ENCODE results near the gene CH25H. TPM values are rescaled to one million over a fixed set of nuclear protein-coding genes. Genes with fewer than 3 reads are reported as not detected.

Gene CH25H
- total and polyA plus RNA-seq, 3 donors from 2014 or later = 0.25 TPM; not detected in 1

DNA sequence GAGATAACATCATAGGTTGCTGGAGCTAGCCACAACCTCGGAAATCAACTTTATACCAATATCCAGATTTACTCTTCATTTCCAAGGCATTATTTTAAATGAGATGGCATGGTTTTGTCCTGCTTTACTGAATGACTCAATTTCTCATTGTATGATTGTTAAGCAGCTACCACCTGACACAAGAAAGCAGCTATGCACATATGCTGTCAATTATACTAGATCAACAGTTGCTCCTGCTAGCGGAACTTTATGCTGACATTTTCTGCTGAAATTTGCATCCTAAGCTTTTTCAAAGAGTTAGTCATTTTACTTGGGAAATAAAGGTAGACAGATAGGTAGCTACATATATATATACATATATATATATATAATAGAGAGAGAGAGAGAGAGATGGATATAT lies 8.9 kb upstream of the CH25H start:
- peaks cover 4% of the 10 kb centered on the region for H3K4me1 ChIP-seq
- TF ChIP-seq POLR2A (IDR thresholded peaks at IDR 0.05) = no peak
- TF ChIP-seq, protein P1, sequence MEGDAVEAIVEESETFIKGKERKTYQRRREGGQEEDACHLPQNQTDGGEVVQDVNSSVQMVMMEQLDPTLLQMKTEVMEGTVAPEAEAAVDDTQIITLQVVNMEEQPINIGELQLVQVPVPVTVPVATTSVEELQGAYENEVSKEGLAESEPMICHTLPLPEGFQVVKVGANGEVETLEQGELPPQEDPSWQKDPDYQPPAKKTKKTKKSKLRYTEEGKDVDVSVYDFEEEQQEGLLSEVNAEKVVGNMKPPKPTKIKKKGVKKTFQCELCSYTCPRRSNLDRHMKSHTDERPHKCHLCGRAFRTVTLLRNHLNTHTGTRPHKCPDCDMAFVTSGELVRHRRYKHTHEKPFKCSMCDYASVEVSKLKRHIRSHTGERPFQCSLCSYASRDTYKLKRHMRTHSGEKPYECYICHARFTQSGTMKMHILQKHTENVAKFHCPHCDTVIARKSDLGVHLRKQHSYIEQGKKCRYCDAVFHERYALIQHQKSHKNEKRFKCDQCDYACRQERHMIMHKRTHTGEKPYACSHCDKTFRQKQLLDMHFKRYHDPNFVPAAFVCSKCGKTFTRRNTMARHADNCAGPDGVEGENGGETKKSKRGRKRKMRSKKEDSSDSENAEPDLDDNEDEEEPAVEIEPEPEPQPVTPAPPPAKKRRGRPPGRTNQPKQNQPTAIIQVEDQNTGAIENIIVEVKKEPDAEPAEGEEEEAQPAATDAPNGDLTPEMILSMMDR (IDR thresholded peaks at IDR 0.05) = no peak
- no peak overlapping the region for H3K4me3 ChIP-seq
- H3K27me3 ChIP-seq = no peaks in the 10 kb centered on the region
- H3K27ac ChIP-seq = no peak overlapping the region
- DNase-seq = no peak
- intact Hi-C loops (cut with DNase I; ENCODE audit: low total_unique reads) = loop anchor here (5.0 to 10.0 kb wide), 2 partner anchors 279 to 381 kb away; no protein-coding TSS in a partner anchor
- 92 to 98% methylated on average over 2 of the region's 2 CpGs for WGBS, 2 donors
- no peaks in the 10 kb centered on the region for H3K9me3 ChIP-seq
- no peaks in the 10 kb centered on the region for H3K36me3 ChIP-seq (ENCODE audit: low read depth, missing control alignments)

GRCh38 chr10:89215511-89215910 lies 8.4 kb upstream of the CH25H start:
- no peak for TF ChIP-seq POLR2A (IDR thresholded peaks at IDR 0.05)
- TF ChIP-seq, protein P1 (IDR thresholded peaks at IDR 0.05) = no peak
- 56 to 76% methylated on average over 1 of the region's 1 CpG for WGBS, 2 donors
- Histone ChIP-seq H3K27me3 (no peaks in the 10 kb centered on the region), H3K9me3 (no peaks in the 10 kb centered on the region), H3K36me3 (ENCODE audit: low read depth, missing control alignments) (no peaks in the 10 kb centered on the region), H3K4me3 (no peak overlapping the region), H3K27ac (no peak overlapping the region), H3K4me1 (peaks cover 4% of the 10 kb centered on the region)
- no peak for DNase-seq
- intact Hi-C loops (cut with DNase I; ENCODE audit: low total_unique reads) = loop anchor here (5.0 to 10.0 kb wide), 2 partner anchors 278 to 381 kb away; no protein-coding TSS in a partner anchor

DNA sequence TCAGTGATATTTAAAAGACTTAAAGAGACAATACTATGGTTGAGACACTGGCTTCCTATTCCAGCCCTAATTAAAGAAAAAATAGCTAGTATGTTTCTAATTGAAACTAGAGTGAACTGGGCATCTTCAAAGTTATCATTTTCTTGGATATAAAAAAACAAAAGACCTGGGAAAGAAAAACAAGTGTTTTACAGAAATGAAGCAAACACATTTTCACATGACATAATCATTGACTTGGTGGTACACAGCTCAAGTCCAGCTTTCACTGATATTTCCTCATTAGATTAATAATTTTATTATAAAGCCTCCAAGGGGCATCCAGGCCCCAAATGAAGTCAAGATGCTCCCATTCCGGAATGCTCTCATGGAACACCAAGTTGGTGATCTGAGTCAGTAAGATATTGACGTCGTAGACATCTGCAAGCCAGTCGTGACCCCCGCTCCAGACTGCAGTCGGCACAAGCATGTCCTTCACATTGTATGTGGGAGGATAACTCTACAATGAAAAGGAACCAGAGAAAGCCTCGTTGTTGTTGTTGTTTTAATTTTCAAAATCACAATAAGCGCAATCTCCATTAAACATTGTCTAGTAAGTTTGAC lies 7.5 kb upstream of the CH25H start:
- H3K4me1 ChIP-seq = peaks cover 4% of the 10 kb centered on the region
- H3K27ac ChIP-seq = no peak overlapping the region
- DNase-seq = no peak
- intact Hi-C loops (cut with DNase I; ENCODE audit: low total_unique reads) = loop anchor here (5.0 to 10.0 kb wide), 2 partner anchors 277 to 380 kb away; no protein-coding TSS in a partner anchor
- 73 to 82% methylated on average over 8 of the region's 8 CpGs for WGBS, 2 donors
- no peak for TF ChIP-seq POLR2A (IDR thresholded peaks at IDR 0.05)
- no peaks in the 10 kb centered on the region for H3K27me3 ChIP-seq
- no peak overlapping the region for H3K4me3 ChIP-seq
- no peaks in the 10 kb centered on the region for H3K9me3 ChIP-seq
- no peaks in the 10 kb centered on the region for H3K36me3 ChIP-seq (ENCODE audit: low read depth, missing control alignments)

DNA sequence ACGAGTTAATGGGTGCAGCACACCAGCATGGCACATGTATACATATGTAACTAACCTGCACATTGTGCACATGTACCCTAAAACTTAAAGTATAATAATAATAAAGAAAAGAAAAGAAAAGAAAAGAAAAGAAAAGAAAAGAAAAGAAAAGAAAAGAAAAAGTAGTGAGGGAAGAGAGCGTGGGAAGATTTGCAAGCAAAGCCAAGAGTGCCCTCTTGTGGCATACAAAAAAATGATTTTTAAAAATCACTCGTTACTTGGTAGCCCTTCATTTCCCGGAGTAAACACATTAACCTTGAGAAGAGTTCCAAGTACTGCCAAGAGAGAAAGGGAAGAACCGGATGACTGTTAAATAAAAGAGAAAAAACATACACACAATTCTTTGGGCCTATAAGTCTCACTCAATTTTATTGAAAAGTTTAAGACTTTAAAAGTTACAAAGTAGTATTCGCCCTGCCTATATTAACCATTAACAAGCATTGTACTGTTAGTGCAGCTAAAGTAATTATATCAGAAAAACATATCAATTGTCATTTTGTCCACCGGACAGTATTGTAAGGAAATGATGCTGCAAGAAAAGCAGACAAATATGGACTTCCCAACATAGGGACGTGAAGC lies 6.2 kb upstream of the CH25H start:
- Histone ChIP-seq H3K4me3 (no peak overlapping the region), H3K9me3 (no peaks in the 10 kb centered on the region), H3K4me1 (peaks cover 4% of the 10 kb centered on the region), H3K27ac (no peak overlapping the region), H3K27me3 (no peaks in the 10 kb centered on the region), H3K36me3 (ENCODE audit: low read depth, missing control alignments) (no peaks in the 10 kb centered on the region)
- no peak for DNase-seq
- intact Hi-C loops (cut with DNase I; ENCODE audit: low total_unique reads) = loop anchor here (10.0 kb wide), 1 partner anchor 378 kb away; no protein-coding TSS in a partner anchor
- TF ChIP-seq POLR2A (IDR thresholded peaks at IDR 0.05) = no peak
- TF ChIP-seq, protein P1 (IDR thresholded peaks at IDR 0.05) = peak; percentile 68 to 78 (median 74)
- 30 to 38% methylated on average over 8 of the region's 8 CpGs for WGBS, 2 donors

DNA sequence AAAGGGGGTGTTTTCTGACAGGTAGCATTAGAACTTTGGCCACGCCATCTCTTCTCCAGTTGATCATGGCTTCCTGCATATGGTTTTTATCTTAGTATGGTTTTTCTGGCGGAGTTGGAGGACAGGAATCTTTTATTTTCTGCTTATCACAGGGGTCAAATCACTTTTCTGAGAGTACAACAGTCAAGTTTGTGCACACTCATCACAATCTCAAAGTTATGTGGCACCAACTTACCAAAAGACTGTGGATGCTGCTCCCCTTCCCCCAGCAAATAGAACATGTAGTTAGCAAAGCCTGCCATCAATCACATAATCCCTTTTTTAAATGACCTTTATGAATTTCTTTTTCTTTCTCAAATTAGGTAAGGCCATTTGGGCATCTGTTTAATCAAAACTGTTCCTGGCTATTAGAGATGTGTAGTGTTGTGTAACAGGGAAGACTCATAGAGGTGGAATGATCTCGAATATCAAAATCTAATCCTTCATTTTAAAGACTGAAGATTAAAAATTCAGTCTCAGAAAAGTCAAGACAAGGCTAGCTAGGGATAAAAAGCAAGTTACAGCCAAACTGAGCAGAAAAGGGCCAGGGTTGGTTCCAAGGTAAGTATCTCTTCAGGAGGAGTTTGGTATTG lies 3.8 kb upstream of the CH25H start:
- H3K27me3 ChIP-seq = no peaks in the 10 kb centered on the region
- 90 to 95% methylated on average over 3 of the region's 3 CpGs for WGBS, 2 donors
- no peak overlapping the region for H3K4me3 ChIP-seq
- DNase-seq = no peak
- intact Hi-C loops (cut with DNase I; ENCODE audit: low total_unique reads) = loop anchor here (10.0 kb wide), 1 partner anchor 376 kb away; no protein-coding TSS in a partner anchor
- no peak for TF ChIP-seq POLR2A (IDR thresholded peaks at IDR 0.05)
- TF ChIP-seq, protein P1 (IDR thresholded peaks at IDR 0.05) = no peak
- no peaks in the 10 kb centered on the region for H3K9me3 ChIP-seq
- H3K4me1 ChIP-seq = peaks cover 9% of the 10 kb centered on the region
- no peaks in the 10 kb centered on the region for H3K36me3 ChIP-seq (ENCODE audit: low read depth, missing control alignments)
- H3K27ac ChIP-seq = no peak overlapping the region

Measured in testis (tissue), 3 donors.